ENCODE data around the gene IL1RL2.

The IL1RL2 gene

DNA sequence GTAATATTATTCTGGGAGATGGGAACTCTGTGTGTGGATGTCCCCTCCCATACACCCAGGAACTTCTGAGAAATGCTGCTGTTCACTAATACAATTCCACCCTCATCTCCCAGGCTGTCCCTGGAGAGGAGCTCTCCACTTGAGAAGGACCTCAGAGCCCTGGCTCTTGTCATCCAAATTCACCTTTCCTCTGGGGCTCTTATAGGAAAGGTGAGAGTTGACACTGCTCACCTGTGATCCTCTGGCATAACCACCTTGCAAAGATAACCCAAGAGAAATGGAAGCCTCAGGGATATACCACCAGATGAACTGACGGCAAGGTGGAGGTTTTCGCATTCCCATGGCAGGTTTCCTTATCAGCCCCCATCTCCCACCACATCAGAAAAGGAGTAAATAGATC lies 52.0 kb downstream of the IL1RL2 start:
- DNase-seq (ENCODE audit: low read depth, low spot score), result no peak

- DNase-seq (ENCODE audit: low read depth, low spot score), result no peak
Observed at GRCh38 chr2:102239344-102239743, 52.5 kb downstream of the IL1RL2 start.

GRCh38 chr2:102240640-102241370 lies 54.0 kb downstream of the IL1RL2 start:
- peak; percentile 95 for DNase-seq (ENCODE audit: low read depth, low spot score)

DNA sequence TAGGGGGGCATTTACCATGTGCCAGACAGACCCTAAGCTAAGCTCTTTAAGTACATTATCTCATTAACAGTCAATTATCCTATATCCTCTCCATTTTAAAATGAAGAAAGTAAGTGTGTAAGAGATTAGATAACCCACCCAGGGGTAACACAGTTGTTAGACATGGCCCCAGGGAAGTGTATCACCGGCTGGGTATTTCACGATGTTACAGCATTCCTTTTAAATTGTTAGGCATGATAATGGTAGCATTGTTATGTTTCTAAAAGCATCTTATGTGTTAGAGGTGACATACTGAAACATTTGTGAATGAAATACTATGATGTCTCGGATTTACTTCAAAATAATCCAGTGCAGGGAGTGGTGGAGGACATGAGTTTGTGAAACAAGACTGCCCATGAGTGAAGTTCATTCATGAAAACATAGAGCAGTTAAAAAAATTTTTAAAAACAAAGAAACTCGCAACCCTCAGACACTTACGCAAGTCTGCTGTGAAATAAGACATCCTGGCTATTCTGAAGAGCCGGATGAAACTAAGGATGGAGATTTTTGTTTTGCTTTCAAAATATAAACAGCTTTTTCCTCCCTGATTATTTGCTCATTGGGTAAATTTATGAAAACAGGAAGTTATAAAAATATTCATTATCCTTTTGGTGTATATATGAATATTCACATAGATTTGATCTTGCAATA lies 54.9 kb downstream of the IL1RL2 start:
- DNase-seq (ENCODE audit: low read depth, low spot score), result no peak

DNA sequence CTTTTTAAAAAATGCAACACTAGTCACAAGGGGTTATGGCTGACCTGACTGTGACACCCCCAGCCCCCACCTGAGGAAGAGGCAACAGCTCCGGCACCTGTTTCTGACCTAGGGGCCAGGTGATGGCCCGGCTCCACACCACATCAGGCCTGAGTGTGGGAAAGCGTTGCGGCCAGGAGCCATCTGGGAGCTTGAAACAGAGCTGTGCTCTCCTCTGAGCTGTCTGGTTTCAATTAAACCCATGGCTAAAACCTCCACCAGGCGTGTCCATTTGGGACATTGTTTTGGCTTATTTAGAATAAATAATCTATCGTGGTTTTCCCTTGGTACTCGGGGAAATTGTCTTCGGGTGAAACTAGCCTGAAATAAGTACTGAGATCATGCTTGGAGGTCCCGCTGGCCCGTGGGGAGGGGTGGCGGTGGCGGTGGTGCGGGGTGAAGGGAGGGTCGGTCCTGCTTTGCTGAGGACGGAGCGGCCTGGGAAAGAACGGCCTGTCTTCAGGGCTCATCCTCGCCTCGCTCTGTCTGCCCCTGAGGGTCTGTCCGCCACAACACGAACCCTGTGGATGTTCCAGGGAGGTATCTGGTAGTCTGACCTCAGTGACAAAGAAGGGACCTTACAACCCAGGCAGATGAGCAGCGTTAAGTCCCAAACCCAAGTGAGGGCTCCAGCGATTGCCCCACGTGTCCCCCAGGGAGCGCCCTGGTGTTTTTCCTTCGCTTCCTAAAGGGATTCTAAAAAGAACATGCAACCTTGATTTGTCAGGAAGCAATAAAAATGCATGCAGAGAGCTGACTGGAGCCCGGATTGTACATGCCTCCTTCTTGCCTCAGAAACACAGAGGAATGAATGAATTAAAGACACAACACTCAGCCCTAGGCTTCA lies 58.7 kb downstream of the IL1RL2 start:
- no peak for DNase-seq (ENCODE audit: low read depth, low spot score)

GRCh38 chr2:102250278-102250821 lies 63.5 kb downstream of the IL1RL2 start:
- no peak for DNase-seq (ENCODE audit: low read depth, low spot score)

DNA sequence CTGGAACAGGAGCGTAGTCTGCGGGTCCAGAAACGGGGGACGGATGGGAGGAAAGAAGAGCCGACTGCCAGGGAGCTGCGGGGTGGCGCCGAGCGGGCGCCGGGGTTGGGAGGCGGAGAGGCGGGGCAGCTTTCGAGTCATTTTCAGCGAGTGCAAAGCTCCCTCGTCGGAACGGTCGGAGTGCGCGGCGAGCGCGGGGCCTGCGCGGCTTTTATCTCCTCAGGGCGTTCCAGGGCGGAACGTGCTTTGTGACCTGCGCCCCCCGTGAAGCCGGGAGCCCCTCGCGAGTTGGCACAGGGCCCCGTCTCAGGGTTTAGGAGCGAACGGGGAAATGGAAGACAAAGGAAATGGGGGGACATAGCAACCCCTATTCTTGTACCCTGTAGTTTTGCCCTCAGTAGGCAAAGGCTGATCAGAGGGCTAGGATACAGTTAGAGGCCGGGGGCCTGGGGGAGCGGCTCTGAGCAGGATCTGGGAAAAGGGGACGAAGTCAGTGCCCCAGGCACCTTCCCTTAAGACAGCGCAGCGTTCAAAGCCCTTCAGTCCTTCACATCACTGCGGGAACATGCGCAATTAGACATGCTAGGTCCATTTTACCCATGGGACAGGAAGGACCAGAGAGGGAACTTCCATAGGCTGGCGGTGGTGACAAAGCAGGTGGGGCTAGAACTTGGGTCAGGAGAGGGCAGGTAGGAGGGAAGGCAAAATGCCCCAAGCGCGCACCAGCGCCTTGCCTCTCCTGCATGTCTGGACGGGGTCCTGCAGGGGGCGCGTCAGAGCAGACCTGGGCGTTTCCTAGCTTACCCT lies 64.4 kb downstream of the IL1RL2 start:
- DNase-seq (ENCODE audit: low read depth, low spot score), result peak; percentile 65

GRCh38 chr2:102251849-102252203 lies 65.0 kb downstream of the IL1RL2 start:
- DNase-seq (ENCODE audit: low read depth, low spot score), result no peak

DNA sequence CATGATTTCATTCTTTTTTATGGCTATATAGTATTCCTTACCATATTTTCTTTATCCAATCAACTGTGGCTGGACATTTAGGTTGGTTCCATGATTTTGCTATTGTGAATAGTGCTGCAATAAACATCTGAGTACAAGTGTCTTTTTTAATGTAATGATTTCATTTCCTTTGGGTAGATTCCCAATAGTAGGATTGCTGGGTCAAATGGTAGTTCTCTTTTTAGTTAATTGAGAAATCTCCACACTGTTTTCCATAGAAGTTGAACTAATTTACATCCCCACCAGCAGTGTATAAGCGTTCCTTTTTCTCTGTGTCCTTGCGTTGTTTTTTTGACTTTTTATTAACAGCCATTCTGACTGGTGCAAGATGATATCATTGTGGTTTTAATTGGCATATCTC lies 65.4 kb downstream of the IL1RL2 start:
- DNase-seq (ENCODE audit: low read depth, low spot score), result no peak

- no peak for DNase-seq (ENCODE audit: low read depth, low spot score)
Observed at GRCh38 chr2:102253140-102253752, 66.4 kb downstream of the IL1RL2 start.

DNA sequence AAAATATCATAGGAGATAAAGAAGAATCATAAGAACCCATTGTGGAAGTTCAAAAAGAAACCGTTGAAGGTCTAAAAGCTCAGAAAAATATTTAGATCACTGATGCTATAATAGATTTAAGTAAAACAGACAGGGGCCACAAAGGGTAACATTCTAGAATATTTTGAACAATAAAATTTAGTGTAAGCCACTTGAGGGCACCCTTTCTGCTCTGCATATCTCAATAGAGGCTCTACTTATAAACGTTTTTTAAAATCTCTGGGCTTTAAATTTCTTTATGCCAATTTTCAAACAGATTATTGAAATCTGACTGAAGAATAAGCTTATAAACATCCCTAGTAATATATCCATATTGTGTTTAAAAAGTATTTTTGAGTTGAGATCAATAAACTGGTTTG lies 66.9 kb downstream of the IL1RL2 start:
- no peak for DNase-seq (ENCODE audit: low read depth, low spot score)

DNA sequence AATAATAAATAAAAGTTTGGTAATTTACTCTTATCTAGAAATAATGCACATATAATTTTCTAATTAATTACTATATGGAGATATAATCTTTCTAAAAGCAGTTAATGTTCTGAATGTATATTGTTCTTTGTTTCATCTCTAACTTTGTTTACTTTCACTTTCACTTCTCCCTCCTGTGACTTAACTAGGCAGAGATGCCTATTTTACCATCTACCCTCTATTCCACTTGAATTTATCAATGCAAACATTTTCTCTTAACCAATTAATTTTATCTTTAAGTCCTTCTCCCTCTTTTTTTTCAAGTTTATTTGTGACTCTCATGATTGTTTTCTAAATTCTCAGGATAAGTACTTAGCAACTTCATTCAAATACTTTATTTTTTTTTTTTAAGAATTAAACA lies 69.5 kb downstream of the IL1RL2 start:
- peak; percentile 13 for DNase-seq (ENCODE audit: low read depth, low spot score)

GRCh38 chr2:102256874-102257462 lies 70.1 kb downstream of the IL1RL2 start:
- DNase-seq (ENCODE audit: low read depth, low spot score), result no peak

DNA sequence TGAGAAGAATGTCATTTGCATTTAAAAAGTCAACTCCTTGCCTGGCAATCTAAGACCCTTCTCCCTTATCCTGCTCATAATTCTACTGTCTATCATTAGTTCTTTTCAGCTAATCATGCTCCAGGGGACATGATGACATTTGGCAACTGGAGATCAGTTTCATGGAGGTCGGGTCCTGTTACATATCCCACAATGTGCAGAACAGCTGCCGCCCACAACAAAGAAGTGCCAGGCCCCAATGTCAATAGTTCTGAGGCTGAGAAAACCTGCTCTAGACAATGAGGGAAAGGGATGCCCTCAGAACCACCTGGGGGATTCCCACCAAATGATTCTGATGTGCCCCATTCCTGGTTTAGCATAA lies 71.2 kb downstream of the IL1RL2 start:
- DNase-seq (ENCODE audit: low read depth, low spot score), result no peak

- DNase-seq (ENCODE audit: low read depth, low spot score), result peak; percentile 74
Observed at GRCh38 chr2:102258386-102259074, 71.7 kb downstream of the IL1RL2 start.

GRCh38 chr2:102261467-102262135 lies 74.8 kb downstream of the IL1RL2 start:
- no peak for DNase-seq (ENCODE audit: low read depth, low spot score)

GRCh38 chr2:102262216-102263129 lies 75.7 kb downstream of the IL1RL2 start:
- DNase-seq (ENCODE audit: low read depth, low spot score), result no peak

- no peak for DNase-seq (ENCODE audit: low read depth, low spot score)
Observed at GRCh38 chr2:102264952-102265351, 78.1 kb downstream of the IL1RL2 start.

Measured in astrocyte of the hippocampus (primary cell).